Activated CD4-positive, alpha-beta T cell treated with anti-CD3 and anti-CD28 coated beads, Interleukin-10, Interleukin-2, amounts not matched to agents 100 ng/mL and 50 ng/mL, durations not matched to agents 16 hours and 8 hours (primary cell): Measurements from ENCODE around the gene PRIM1.
"Not testable (repeated sequence)": the region's sequence is repeated elsewhere in the genome, so short reads cannot be mapped to it uniquely, and the experiment has no call there.

ENCODE experiments used
- DNase-seq: peaks from one replicate; pipeline ENCODE4 v3.0.0-alpha.2; 2020

PRIM1 gene

GRCh38 chr12:56751712-56752598, at the start of gene PRIM1:
Gene PRIM1, minus strand, starts transcription at chr12:56752323. Its CDS starts 25 bp downstream, at chr12:56752298.
- DNase-seq: peak; percentile 95

GRCh38 chr12:56800221-56800620, 48.1 kb upstream of the PRIM1 start:
- DNase-seq: no peak

GRCh38 chr12:56799345-56799744, 47.2 kb upstream of the PRIM1 start:
- not testable (repeated sequence) for DNase-seq

- not testable (repeated sequence) for DNase-seq
These were observed 43.7 kb upstream of the PRIM1 start for GRCh38 chr12:56795791-56796190.

GRCh38 chr12:56795046-56795562, 43.0 kb upstream of the PRIM1 start:
- not testable (repeated sequence) for DNase-seq

GRCh38 chr12:56793124-56793523, 41.0 kb upstream of the PRIM1 start:
- DNase-seq: not testable (repeated sequence)

- no peak for DNase-seq
These were observed 40.6 kb upstream of the PRIM1 start for GRCh38 chr12:56792678-56793077.

- DNase-seq: not testable (repeated sequence)
These were observed 37.3 kb upstream of the PRIM1 start for GRCh38 chr12:56789429-56789828.

GRCh38 chr12:56787498-56787897, 35.4 kb upstream of the PRIM1 start:
- no peak for DNase-seq

- DNase-seq: no peak
These were observed 33.8 kb upstream of the PRIM1 start for GRCh38 chr12:56785874-56786273.

- no peak for DNase-seq
These were observed 33.2 kb upstream of the PRIM1 start for GRCh38 chr12:56785141-56785865.

GRCh38 chr12:56781726-56782125, 29.6 kb upstream of the PRIM1 start:
- DNase-seq: no peak

- DNase-seq: no peak
These were observed 26.6 kb upstream of the PRIM1 start for GRCh38 chr12:56778756-56779155.

- DNase-seq: no peak
These were observed 24.5 kb upstream of the PRIM1 start for GRCh38 chr12:56776654-56777053.

- no peak for DNase-seq
These were observed 23.5 kb upstream of the PRIM1 start for GRCh38 chr12:56775638-56776037.

- no peak for DNase-seq
These were observed 21.0 kb upstream of the PRIM1 start for GRCh38 chr12:56773113-56773512.

GRCh38 chr12:56772625-56773024, 20.5 kb upstream of the PRIM1 start:
- no peak for DNase-seq

GRCh38 chr12:56769868-56770267, 17.7 kb upstream of the PRIM1 start:
- no peak for DNase-seq

GRCh38 chr12:56768424-56768823, 16.3 kb upstream of the PRIM1 start:
- DNase-seq: no peak

GRCh38 chr12:56766535-56766934, 14.4 kb upstream of the PRIM1 start:
- no peak for DNase-seq

GRCh38 chr12:56763753-56764657, 11.9 kb upstream of the PRIM1 start:
- DNase-seq: no peak

- DNase-seq: no peak
These were observed 9.7 kb upstream of the PRIM1 start for GRCh38 chr12:56761812-56762211.

- no peak for DNase-seq
These were observed 8.3 kb upstream of the PRIM1 start for GRCh38 chr12:56760460-56760859.
